ENCODE results near the gene TMEM165.

The TMEM165 gene

DNA sequence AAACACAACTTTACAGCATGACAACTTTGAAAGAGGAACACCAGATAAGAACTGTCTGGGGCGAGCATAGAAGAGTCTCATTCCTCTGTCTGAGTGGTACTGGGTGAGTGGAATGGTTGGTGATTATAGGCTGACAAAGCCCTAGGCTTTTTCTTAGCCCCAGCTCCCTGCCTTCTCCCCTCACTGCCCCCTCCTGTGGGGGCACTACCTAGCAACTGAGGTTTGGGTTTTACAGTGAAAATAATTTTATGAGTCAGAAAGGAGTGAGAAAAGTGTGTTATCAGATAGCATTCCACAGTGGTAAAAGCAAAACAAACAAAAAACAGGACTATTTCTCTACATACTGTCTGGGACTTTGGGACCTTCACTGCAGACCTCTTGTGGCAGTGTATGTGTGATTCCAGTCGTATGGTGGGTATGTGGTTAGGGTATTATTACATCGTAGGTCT lies 10.5 kb upstream of the TMEM165 start:
- Mint-ChIP-seq H3K4me1 (no peaks in the 10 kb centered on the region), H3K4me3 (no peak overlapping the region), H3K27ac (no peak overlapping the region), H3K27me3 (no peaks in the 10 kb centered on the region), H3K9me3 (no peaks in the 10 kb centered on the region), H3K36me3 (no peaks in the 10 kb centered on the region)
- no peak for ATAC-seq

DNA sequence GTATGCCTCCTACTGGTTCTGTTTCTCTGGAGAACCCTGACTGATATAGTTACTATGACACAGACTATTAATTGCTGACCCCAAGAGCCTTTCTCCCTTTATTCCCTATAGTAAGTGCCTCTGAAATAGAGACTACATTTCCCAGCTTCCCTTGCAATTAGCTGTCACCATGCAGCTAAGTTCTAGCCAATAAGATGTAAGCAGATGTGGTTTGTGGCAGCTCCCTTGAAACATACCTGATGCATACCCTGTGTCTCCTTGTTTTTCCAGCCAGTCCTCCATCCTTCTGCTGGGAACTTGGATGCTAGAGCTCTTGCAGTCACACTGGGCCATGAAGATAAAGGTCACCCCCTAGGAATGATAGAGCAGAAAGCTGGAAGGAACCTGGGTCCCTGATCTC lies 9.7 kb upstream of the TMEM165 start:
- no peaks in the 10 kb centered on the region for H3K4me1 Mint-ChIP-seq
- no peak overlapping the region for H3K27ac Mint-ChIP-seq
- H3K4me3 Mint-ChIP-seq, result no peak overlapping the region
- H3K27me3 Mint-ChIP-seq, result no peaks in the 10 kb centered on the region
- no peak for ATAC-seq
- no peaks in the 10 kb centered on the region for H3K9me3 Mint-ChIP-seq
- no peaks in the 10 kb centered on the region for H3K36me3 Mint-ChIP-seq

DNA sequence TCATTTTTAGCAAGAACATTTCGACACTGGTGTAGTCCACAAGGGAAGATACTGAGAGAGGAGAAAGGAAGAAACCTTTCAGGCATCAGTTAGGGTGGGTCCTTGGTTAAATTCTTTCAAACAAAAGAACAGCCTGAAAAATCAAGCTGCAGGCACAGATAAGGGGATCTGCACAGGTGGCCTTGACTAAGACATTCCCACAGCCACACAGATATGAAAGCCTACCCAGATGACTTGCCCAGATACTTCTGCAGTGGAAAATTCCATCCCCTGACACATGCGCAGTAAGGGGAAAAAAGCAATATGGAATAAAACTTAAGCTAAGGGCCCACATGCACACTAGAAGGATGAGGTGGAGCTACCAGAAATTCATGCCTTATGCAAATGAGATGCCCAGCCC lies 8.9 kb upstream of the TMEM165 start:
- Mint-ChIP-seq H3K4me1 (no peaks in the 10 kb centered on the region), H3K9me3 (no peaks in the 10 kb centered on the region)
- ATAC-seq, result no peak

DNA sequence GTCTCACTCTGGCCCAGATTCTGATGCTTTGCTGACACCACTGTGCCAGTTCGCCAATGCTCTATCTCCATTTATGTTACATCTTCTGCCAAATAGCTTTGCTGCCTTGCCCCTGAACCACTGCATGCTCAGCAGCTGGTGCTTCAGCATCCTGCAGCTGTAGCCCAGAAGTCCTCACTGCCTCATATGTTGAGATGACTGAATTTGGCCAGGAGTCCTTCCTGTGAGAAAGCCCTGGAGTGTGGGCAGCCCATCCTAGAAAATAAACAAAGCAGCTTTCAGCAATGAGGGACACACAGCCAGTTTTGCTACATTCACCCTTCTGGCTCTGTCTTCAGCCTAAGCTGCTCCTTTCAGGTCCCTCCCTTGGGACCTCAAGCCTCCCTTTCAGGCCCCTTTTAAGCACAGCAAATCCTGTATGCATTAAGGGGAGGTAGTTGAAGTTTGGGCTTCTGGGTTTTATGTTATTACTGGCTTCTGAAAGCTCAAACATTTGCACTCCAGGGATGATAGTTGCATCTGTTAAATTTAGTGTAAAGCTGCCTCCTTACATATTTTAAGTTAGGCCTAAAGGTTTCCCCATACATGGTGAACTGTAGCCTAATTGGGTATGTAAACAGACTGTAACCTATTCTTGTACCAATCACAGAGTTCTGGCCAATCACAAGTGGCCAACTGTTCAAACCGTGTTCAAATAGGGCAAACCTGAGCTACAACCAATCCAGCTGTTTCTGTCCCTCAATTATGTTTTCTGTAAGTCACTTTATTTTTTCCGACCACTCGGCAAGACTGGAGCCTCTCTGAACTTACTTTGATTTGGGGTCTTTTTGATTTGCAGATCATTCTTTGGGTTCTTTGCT lies 2.1 kb upstream of the TMEM165 start:
- Mint-ChIP-seq H3K4me1 (peaks cover 19% of the 10 kb centered on the region), H3K36me3 (peaks cover 14% of the 10 kb centered on the region), H3K4me3 (no peak overlapping the region), H3K27me3 (no peaks in the 10 kb centered on the region), H3K27ac (no peak overlapping the region), H3K9me3 (no peaks in the 10 kb centered on the region)
- no peak for ATAC-seq

More for the DNA sequence above, 8.9 kb upstream of the TMEM165 start:
- H3K4me3 Mint-ChIP-seq, result no peak overlapping the region
- H3K27ac Mint-ChIP-seq, result no peak overlapping the region
- no peaks in the 10 kb centered on the region for H3K36me3 Mint-ChIP-seq
- H3K27me3 Mint-ChIP-seq, result no peaks in the 10 kb centered on the region

DNA sequence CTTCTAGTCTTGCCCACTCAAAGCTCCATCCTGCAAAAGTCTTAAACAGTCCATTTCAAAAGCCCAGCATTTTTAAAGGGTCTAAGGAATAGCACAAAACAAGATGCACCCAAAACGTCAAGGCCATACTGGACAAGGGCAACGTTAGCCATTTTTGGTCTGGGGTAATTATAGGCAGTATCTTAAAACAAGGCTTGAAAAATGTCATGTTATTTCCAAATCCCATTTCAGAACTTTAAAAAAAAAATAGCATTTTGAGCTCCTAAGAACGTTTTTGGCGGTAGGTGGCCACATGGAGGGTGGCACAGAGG lies 584 bp upstream of the TMEM165 start:
- H3K27ac Mint-ChIP-seq, result peak overlapping the region; percentile 95
- no peaks in the 10 kb centered on the region for H3K9me3 Mint-ChIP-seq
- no peaks in the 10 kb centered on the region for H3K27me3 Mint-ChIP-seq
- H3K4me3 Mint-ChIP-seq, result peak overlapping the region; percentile 97
- ATAC-seq, result no peak
- H3K36me3 Mint-ChIP-seq, result peaks cover 20% of the 10 kb centered on the region
- peaks cover 27% of the 10 kb centered on the region for H3K4me1 Mint-ChIP-seq

DNA sequence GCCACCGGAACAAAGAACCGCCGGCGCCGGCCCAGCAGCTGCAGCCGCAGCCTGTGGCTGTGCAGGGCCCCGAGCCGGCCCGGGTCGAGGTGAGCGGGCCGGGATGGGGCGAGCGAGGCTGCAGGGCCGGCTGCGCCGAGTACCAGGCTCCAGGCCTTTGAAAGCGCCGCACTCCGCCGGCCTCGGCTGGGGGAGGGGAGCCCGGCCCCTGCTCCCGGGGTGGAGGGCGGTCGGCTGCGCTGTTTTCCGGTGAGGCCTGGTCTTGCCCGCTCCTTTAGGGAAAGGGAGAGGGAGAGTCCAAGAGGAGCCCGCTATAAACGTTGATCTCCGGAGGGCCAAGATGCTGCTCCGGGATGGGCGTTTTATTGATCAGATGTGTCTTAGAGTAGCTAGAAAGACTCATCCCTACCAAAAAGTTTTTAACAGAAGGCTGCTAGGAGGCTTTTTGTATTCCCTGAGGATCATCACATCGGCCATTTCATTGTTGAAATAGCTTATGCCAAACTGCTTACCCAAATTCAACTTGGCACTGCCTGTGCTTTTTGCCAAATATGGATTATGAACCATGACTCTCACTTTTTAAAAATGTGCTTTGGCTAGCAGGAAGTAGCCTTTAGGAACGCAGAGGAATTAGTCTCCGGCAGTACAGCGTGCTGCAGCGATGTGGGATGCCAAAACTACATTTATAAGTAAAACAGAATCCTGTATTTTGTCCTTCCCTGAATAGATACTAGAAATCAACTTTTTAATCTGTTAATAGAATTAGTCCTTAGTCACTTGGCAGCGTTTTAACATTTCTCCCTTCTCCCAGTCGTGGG lies 760 bp downstream of the TMEM165 start:
- peak overlapping the region; percentile 95 for H3K27ac Mint-ChIP-seq
- H3K4me1 Mint-ChIP-seq, result peaks cover 38% of the 10 kb centered on the region
- H3K9me3 Mint-ChIP-seq, result no peaks in the 10 kb centered on the region
- no peaks in the 10 kb centered on the region for H3K27me3 Mint-ChIP-seq
- peaks cover 30% of the 10 kb centered on the region for H3K36me3 Mint-ChIP-seq
- peak overlapping the region; percentile 97 for H3K4me3 Mint-ChIP-seq
- peak; percentile 47 for ATAC-seq

DNA sequence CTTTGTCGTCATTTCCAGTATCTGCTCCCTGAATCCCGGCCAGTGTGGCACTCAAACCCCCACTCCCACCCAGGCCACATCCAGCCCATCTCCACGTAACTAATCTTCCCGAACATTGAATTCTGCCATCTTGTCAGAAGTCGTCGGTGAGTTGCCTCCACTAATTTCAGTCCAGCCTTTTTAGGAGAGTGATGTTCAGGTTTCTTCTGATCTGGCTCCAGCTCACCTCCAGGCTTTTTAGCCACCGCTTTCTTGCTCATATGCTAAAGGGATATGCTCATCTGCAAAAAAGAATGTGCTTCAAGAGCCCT lies 1.3 kb downstream of the TMEM165 start:
- Mint-ChIP-seq H3K9me3 (no peaks in the 10 kb centered on the region), H3K27me3 (no peaks in the 10 kb centered on the region), H3K36me3 (peaks cover 30% of the 10 kb centered on the region), H3K4me1 (peaks cover 38% of the 10 kb centered on the region), H3K4me3 (peak overlapping the region; percentile 90), H3K27ac (peak overlapping the region; percentile 95)
- no peak for ATAC-seq

DNA sequence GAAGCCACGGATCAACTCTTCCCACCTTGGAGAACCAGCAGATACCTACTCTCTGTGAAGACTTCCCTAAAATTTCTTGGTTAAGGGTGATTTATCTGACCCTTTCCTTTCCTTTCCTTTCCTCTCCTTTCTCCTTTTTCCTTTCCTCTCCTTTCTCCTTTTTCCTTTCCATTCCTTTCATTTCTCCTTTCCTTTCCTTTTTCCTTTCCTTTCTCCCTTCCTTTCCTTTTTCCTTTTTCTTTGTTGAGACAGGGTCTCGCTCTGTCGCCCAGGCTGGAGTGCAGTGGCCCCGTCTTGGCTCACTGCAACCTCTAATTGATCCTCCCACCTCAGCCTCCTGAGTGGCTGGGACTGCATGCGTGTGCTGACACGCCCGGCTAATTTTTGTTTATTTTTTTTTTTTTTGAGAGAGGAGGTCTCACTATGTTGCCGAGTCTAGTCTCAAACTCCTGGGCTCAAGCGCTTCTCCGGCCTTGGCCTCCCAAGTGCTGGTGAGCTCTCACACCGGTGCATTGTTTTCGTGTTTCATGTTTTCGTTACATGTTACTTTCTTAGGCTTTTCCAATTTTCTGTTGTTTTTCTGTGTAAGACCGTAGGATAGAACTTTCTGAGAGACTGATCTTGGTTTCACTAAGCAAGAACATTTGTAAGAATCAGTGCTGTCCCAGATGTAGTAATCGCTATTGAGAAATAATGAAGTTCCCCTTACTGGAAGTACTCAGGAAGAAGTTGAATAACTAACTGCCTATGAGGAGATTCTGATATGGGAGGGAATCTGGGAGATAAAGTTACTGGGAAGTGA lies 2.0 kb downstream of the TMEM165 start:
- no peaks in the 10 kb centered on the region for H3K27me3 Mint-ChIP-seq
- H3K27ac Mint-ChIP-seq, result peak overlapping the region; percentile 95
- ATAC-seq, result no peak
- peak overlapping the region; percentile 90 for H3K4me3 Mint-ChIP-seq
- H3K36me3 Mint-ChIP-seq, result peaks cover 30% of the 10 kb centered on the region
- no peaks in the 10 kb centered on the region for H3K9me3 Mint-ChIP-seq
- peaks cover 38% of the 10 kb centered on the region for H3K4me1 Mint-ChIP-seq

DNA sequence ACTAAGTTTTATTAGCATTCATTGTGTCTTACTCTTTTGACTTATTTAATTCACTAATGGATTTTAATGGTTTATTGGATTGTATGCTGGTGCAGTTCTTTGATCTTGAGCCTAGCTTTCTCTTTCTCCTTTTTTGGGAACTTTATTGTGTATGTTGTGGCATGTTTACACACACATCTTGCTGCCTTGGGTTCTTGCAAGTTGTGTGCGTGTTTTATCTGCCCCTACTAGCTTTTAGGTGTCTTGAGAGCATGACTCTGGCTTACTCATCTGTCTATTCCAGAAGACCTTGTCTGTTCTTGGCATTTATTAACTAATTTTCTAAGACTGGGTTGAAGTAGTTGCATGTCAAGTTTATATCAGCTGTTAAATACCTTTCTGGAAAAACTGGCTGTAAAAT lies 2.7 kb downstream of the TMEM165 start:
- Mint-ChIP-seq H3K4me1 (peaks cover 39% of the 10 kb centered on the region), H3K4me3 (peak overlapping the region; percentile 90), H3K9me3 (no peaks in the 10 kb centered on the region), H3K27ac (peak overlapping the region; percentile 95), H3K27me3 (no peaks in the 10 kb centered on the region), H3K36me3 (peaks cover 30% of the 10 kb centered on the region)
- ATAC-seq, result no peak

DNA sequence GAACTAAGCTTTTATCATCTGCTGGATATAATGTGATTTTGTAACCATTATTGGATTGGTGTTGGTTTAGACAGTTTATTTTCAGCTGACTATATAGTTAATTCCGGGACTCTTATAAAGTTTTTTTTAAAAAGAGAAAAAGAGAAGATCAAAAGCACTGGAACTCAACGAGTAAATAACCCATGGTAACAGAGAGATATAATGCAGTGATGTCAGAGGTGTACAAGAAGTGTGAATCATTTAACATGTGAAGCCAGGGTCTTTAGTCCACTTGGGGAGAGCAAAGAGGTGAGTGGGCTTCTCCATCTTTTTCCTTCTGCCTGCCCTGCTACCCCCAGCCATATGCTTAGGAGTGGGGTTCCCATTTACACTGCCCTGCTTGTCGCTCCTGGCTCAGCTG lies 3.2 kb downstream of the TMEM165 start:
- Mint-ChIP-seq H3K27ac (peak overlapping the region; percentile 95), H3K4me1 (peaks cover 44% of the 10 kb centered on the region), H3K27me3 (no peaks in the 10 kb centered on the region), H3K4me3 (peak overlapping the region; percentile 59), H3K36me3 (peaks cover 35% of the 10 kb centered on the region), H3K9me3 (no peaks in the 10 kb centered on the region)
- ATAC-seq, result no peak

DNA sequence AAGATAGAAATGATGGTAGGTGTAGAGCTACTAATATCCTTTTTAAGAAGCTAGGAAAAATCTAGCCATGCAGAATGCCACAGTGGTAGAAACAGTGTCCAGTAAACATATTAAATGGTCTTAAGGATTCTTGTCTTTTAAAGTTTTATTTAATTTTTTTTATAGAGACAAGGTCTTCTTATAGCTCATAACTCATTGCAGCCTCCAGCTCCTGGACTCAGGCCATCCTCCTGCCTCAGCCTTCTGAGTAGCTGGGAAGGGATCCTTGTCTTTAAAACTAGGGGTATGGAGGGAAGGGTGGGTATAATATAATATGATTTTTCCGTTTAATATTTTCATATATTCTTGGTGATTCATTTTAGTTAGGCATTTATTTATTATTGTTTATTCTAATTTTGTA lies 3.8 kb downstream of the TMEM165 start:
- no peak overlapping the region for H3K27ac Mint-ChIP-seq
- peaks cover 37% of the 10 kb centered on the region for H3K36me3 Mint-ChIP-seq
- peak overlapping the region; percentile 59 for H3K4me3 Mint-ChIP-seq
- H3K4me1 Mint-ChIP-seq, result peaks cover 46% of the 10 kb centered on the region
- no peaks in the 10 kb centered on the region for H3K9me3 Mint-ChIP-seq
- ATAC-seq, result no peak
- H3K27me3 Mint-ChIP-seq, result no peaks in the 10 kb centered on the region

DNA sequence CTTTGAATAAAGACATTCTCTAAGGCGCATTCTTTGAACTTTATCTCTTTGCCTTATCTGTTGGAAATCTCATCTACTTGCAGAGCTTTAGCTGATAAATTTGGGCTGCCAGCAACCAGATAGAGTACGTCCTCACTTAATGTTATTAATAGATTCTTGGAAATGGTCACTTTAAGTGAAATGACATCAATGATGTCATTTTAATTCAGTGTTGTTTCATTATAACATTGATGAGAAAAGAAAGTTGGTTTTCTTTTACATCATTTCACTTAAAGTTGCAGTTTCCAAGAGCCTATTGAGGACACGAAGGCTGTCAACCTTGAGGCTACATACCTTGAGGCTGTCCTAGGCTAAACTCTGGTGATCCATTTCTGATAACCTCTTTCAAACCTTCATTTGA lies 9.3 kb downstream of the TMEM165 start:
- Mint-ChIP-seq H3K27ac (no peak overlapping the region), H3K4me1 (peaks cover 44% of the 10 kb centered on the region), H3K4me3 (no peak overlapping the region), H3K9me3 (no peaks in the 10 kb centered on the region), H3K36me3 (peaks cover 38% of the 10 kb centered on the region), H3K27me3 (no peaks in the 10 kb centered on the region)
- no peak for ATAC-seq

DNA sequence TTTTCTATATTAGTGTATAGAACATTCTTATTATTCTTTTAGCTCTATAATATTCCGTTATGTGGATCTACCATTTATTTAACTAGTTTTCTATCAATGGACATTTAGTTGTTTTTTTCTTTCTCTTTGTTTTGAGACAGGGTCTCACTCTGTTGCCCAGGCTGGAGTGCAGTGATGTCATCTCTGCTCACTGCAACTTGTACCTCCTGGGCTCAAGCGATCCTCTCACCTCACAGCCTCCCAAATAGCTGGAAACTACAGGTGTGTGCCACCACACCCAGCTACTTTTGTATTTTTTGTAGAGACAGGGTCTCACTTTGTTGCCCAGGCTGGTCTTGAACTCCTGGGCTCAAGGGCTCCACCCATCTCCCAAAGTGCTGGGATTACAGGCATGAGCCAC lies 10.8 kb downstream of the TMEM165 start:
- peaks cover 38% of the 10 kb centered on the region for H3K4me1 Mint-ChIP-seq
- H3K9me3 Mint-ChIP-seq, result no peaks in the 10 kb centered on the region
- H3K36me3 Mint-ChIP-seq, result peaks cover 33% of the 10 kb centered on the region
- H3K27ac Mint-ChIP-seq, result peak overlapping the region; percentile 13
- H3K4me3 Mint-ChIP-seq, result no peak overlapping the region
- no peaks in the 10 kb centered on the region for H3K27me3 Mint-ChIP-seq
- ATAC-seq, result no peak

DNA sequence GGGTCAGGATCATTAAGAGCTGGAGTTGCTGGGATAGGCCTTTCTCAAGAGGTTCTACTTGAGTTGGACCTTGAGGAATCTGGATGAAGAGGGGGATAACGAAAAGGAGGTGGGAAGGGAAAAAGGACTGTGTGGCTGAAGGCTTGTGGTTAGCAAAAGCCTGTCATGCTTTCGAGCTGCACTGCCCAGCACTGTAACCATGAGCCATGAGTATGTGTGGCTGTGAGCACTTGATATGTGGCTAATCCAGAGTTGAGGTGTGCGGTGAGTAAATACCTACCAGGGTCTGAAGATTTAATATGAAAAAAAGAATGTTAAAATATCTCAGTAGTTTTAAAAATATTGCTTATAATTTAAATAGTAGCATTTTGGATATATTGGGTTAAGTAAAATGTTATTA lies 11.4 kb downstream of the TMEM165 start:
- Mint-ChIP-seq H3K27me3 (no peaks in the 10 kb centered on the region), H3K9me3 (no peaks in the 10 kb centered on the region), H3K4me1 (peaks cover 38% of the 10 kb centered on the region), H3K36me3 (peaks cover 33% of the 10 kb centered on the region), H3K27ac (no peak overlapping the region), H3K4me3 (no peak overlapping the region)
- ATAC-seq, result no peak

DNA sequence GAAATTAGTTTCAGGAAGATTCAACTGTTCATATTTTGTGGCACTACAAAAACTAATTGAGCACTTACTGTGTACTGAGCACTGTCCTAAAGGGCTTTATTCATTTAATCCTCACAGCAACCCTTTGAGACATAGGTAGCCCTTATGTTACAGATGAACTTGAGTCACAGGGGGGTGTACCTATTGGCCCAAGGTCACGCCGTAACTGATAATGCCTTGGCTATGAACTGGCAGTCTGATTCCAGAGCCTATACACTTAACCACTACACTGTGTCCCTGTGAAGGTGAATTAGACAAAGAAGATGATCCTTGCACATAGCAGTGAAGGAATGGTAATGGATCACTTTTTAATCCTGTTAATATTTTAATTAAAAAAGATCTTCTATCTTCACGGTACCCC lies 12.0 kb downstream of the TMEM165 start:
- Mint-ChIP-seq H3K9me3 (no peaks in the 10 kb centered on the region), H3K4me3 (no peak overlapping the region), H3K27me3 (no peaks in the 10 kb centered on the region)

More for the DNA sequence above, 12.0 kb downstream of the TMEM165 start:
- peaks cover 33% of the 10 kb centered on the region for H3K36me3 Mint-ChIP-seq
- no peak for ATAC-seq
- peaks cover 38% of the 10 kb centered on the region for H3K4me1 Mint-ChIP-seq
- no peak overlapping the region for H3K27ac Mint-ChIP-seq

Measured in stimulated activated memory B cell treated with anti-CD40 and anti-IgM and Interleukin-4, amounts not matched to agents 10 μg/mL and 1 μg/mL and 100 μg/mL, for 72 hours (primary cell).